Measurements from ENCODE around the gene PCAT7. TPM values are rescaled to one million over a fixed set of nuclear protein-coding genes. Genes with fewer than 3 reads are reported as not detected.

The PCAT7 gene
- total RNA-seq, 2 donors from 2014 or later: not detected

GRCh38 chr9:94619026-94619425 lies 64.1 kb downstream of the PCAT7 start:
- Mint-ChIP-seq H3K27ac (no peak overlapping the region), H3K9me3 (no peaks in the 10 kb centered on the region), H3K36me3 (no peaks in the 10 kb centered on the region)
- DNase-seq (ENCODE audit: low spot score in 2 of 2) (no peak), ATAC-seq (no peak)

Other genes starting within 250 kb of the PCAT7 start
- gene NUTM2F, start 226.4 kb upstream of the PCAT7 start, total RNA-seq: not detected
- gene FBP2, start 38.7 kb downstream of the PCAT7 start, total RNA-seq: not detected
- 1 to 10 TPM in 1 of 2 donors, under 1 TPM in 1; 0.89 to 1.2 TPM for gene FBP1, start 84.4 kb downstream of the PCAT7 start, total RNA-seq
- gene AOPEP, start 171.6 kb downstream of the PCAT7 start, total RNA-seq: 10 to 100 TPM in 1 of 2 donors, 1 to 10 TPM in 1; 5.5 to 13.0 TPM

All from activated naive CD4-positive, alpha-beta T cell treated with anti-CD3 and anti-CD28 coated beads, Interleukin-2, amount 50 U/mL, for 72 hours (primary cell).